Activated CD8-positive, alpha-beta memory T cell treated with anti-CD3 and anti-CD28 coated beads for 36 hours (primary cell): ENCODE results near the gene LRP8. TPM values are rescaled to one million over a fixed set of nuclear protein-coding genes. Genes with fewer than 3 reads are reported as not detected.

ENCODE experiments used
- CTCF ChIA-PET: fragments of 350-600 bp; sonication (Branson Sonifier 250); formaldehyde crosslinking; loops from one replicate; lab custom pipeline; 2021; ENCODE audit warnings: antibody characterized with exemption; lab: Charles Lee
- POLR2A ChIA-PET: fragments of 350-600 bp; sonication (Branson Sonifier 250); formaldehyde crosslinking; loops from one replicate; lab custom pipeline; 2021; ENCODE audit warnings: antibody characterized with exemption; lab: Charles Lee
- total RNA-seq, 2 experiments: library from RNA; stranded (reverse); gene quantifications; one replicate each; pipeline ENCODE4 v1.2.3, GENCODE V29; 2021

LRP8 gene
- total RNA-seq, 2 experiments from 2014 or later = 56.7 to 59.5 TPM

- ChIA-PET POLR2A (no interaction called here), CTCF (interaction anchor here (1.5 to 2.2 kb wide), 2 partner anchors 114 to 134 kb away, joined by 7 to 26 read pairs; no protein-coding TSS in a partner anchor)
Observed at GRCh38 chr1:53279296-53280200, 48.3 kb downstream of the LRP8 start.

DNA sequence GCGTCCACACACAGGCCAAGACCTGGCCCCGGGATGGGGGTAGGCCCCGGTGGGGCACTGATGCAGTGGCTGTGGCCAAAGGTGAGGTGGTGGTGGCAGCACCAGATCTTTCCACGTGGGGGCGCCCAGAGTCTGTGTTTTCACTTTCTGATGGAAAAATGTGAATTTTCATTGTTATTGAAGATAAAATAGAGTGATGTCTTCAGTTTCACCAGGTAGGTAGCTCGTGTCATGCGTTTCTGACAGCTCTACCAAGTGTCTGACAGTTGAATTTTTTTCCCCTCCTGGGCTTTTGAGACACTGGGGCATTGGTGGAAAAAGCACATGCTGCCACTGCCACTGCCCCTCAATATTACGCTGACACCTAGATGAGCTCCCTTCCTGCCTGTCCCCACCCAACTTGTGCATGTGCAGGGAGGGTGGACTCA, 49.6 kb downstream of the LRP8 start:
- POLR2A ChIA-PET = interaction anchor here (0.6 to 0.7 kb wide), 4 partner anchors 27 to 115 kb away, joined by 3 to 4 read pairs (median 4); no protein-coding TSS in a partner anchor
- CTCF ChIA-PET = interaction anchor here (0.6 to 2.2 kb wide), 20 partner anchors 10 to 463 kb away, joined by 3 to 26 read pairs (median 5); no protein-coding TSS in a partner anchor

DNA sequence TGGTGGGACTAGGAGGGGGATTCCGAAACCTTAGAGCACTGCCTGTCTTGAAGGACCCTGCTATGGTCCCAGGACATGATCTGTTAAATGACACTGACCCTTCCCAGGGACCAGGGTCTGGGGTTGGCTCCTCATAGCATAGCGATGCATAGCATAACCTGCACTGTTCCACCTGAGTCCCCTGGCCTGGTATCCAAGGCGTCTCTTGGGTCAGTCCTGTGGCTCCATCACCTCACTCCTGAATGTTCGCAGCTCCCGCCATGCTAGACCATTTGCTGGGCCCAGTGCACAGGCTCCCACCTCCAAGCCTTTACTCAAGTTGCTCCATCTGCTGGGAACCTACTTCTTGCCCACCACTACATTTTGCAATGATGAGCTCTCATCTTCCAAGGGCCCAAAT, 50.5 kb downstream of the LRP8 start:
- POLR2A ChIA-PET = no interaction called here
- CTCF ChIA-PET = interaction anchor here (0.9 to 2.2 kb wide), 7 partner anchors 10 to 126 kb away, joined by 3 to 26 read pairs (median 8); no protein-coding TSS in a partner anchor

GRCh38 chr1:53276902-53277281, 51.0 kb downstream of the LRP8 start:
- CTCF ChIA-PET = interaction anchor here (1.1 kb wide), 1 partner anchor 50 kb away, joined by 3 read pairs; no protein-coding TSS in a partner anchor
- POLR2A ChIA-PET = no interaction called here

- ChIA-PET CTCF (interaction anchor here (1.2 kb wide), 2 partner anchors 64 to 117 kb away, joined by 3 to 7 read pairs; no protein-coding TSS in a partner anchor), POLR2A (no interaction called here)
Observed at GRCh38 chr1:53276153-53276901, 51.5 kb downstream of the LRP8 start.

DNA sequence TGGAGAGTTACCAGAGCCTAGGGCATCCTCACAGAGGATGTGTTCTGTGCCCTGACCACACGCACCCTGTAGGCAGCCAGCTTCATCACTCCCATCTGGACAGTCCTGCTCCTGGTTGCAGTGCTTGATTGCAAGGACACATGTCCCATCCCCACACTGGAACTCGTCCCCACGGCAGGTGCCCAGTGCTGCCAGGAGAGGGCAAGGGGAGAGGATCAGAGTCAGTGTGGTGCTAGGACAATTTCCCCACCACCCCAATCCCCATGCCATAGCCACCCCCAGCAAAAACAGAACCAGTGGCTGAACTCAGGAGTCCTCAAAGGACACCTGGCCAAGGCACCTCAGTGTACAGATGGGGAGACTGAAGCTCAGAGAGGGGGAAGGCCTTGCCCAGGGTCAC, 52.3 kb downstream of the LRP8 start:
- ChIA-PET CTCF (interaction anchor here (1.2 kb wide), 2 partner anchors 65 to 118 kb away, joined by 3 to 7 read pairs; no protein-coding TSS in a partner anchor), POLR2A (no interaction called here)

- ChIA-PET CTCF (interaction anchor here (2.3 kb wide), 1 partner anchor 119 kb away, joined by 8 read pairs; no protein-coding TSS in a partner anchor), POLR2A (no interaction called here)
Observed at GRCh38 chr1:53274541-53275185, 53.2 kb downstream of the LRP8 start.

GRCh38 chr1:53274026-53274425, 53.8 kb downstream of the LRP8 start:
- ChIA-PET CTCF (interaction anchor here (2.3 kb wide), 1 partner anchor 119 kb away, joined by 8 read pairs; no protein-coding TSS in a partner anchor), POLR2A (no interaction called here)

DNA sequence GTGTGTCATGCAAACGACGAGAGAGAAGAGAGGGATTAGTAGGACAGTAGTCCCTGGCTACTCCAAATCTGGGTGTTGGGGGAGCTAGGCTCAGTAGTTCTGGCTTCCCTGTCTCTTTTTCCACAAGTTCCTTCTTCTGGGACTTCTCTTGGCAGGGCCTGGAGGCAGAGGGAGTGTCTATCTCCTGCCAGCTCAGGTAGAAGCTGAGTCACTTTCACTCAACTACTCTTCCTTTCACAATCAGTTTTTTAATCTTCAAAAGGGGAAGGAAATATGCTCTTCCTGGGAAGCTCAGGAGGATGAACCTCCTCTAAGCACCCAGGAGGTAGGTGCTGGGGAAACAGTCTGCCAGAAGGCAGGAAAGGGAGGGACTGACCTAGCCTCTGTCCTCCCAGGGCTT, 54.3 kb downstream of the LRP8 start:
- ChIA-PET POLR2A (no interaction called here), CTCF (interaction anchor here (2.3 kb wide), 1 partner anchor 120 kb away, joined by 8 read pairs; no protein-coding TSS in a partner anchor)

GRCh38 chr1:53272349-53272748, 55.5 kb downstream of the LRP8 start:
- CTCF ChIA-PET = interaction anchor here (2.3 kb wide), 1 partner anchor 121 kb away, joined by 8 read pairs; no protein-coding TSS in a partner anchor

GRCh38 chr1:53271446-53272090, 56.3 kb downstream of the LRP8 start:
- ChIA-PET POLR2A (no interaction called here), CTCF (interaction anchor here (0.5 to 0.9 kb wide), 2 partner anchors 43 to 85 kb away, joined by 3 to 5 read pairs; no protein-coding TSS in a partner anchor)

More at GRCh38 chr1:53272349-53272748, 55.5 kb downstream of the LRP8 start:
- POLR2A ChIA-PET = no interaction called here

DNA sequence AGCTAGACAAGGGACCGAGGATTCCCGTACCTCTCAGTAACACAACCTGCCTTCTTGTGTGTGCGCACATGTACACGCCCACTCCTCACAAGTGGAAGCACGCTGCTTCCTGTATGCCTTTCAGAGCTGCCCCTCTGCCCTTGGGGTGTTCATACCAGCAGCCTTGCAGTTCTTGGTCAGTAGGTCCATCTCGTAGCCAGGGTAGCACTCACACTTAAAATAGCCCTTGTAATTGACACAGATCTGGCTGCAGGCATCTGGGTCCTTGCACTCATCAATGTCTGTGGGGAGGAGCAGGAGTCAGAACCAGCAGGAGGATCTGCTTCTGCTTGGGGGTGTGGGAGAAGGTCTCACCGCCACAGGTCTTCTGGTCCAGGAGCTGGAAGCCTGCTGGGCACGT, 57.0 kb downstream of the LRP8 start:
- ChIA-PET CTCF (interaction anchor here (0.9 kb wide), 1 partner anchor 43 kb away, joined by 3 read pairs; no protein-coding TSS in a partner anchor), POLR2A (no interaction called here)

GRCh38 chr1:53270107-53270506, 57.8 kb downstream of the LRP8 start:
- POLR2A ChIA-PET = no interaction called here
- CTCF ChIA-PET = no interaction called here

GRCh38 chr1:53267761-53268160, 60.1 kb downstream of the LRP8 start:
- CTCF ChIA-PET = interaction anchor here (2.2 kb wide), 1 partner anchor 10 kb away, joined by 13 read pairs; no protein-coding TSS in a partner anchor
- POLR2A ChIA-PET = no interaction called here

- CTCF ChIA-PET = no interaction called here
- POLR2A ChIA-PET = no interaction called here
Observed at GRCh38 chr1:53266038-53266437, 61.8 kb downstream of the LRP8 start.

DNA sequence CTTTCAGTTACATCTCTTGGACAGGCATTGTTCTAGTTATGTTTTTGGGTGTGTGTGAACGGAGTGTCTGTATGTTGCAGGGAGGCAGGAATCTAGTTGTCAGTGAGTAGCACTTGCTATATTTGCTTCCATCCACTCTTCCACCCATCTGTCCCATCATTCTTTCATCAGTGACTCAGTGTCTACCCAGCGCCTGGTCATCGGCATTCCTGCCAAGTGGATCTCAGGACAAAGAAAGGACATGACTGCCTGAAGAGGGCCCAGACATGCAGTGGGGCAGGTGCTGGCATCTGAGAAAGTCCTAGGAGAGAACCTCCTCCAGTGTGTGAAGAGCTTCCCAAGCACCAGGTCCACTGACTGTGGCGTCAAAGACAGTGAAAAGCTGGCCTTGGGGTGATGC, 62.3 kb downstream of the LRP8 start:
- ChIA-PET POLR2A (no interaction called here), CTCF (no interaction called here)

GRCh38 chr1:53264048-53264447, 63.8 kb downstream of the LRP8 start:
- POLR2A ChIA-PET = no interaction called here
- CTCF ChIA-PET = no interaction called here

- ChIA-PET CTCF (interaction anchor here (0.5 kb wide), 1 partner anchor 16 kb away, joined by 3 read pairs; no protein-coding TSS in a partner anchor), POLR2A (no interaction called here)
Observed at GRCh38 chr1:53262000-53262399, 65.9 kb downstream of the LRP8 start.
